ENCODE results near the gene AGRN.
"Not testable (repeated sequence)": the region's sequence is repeated elsewhere in the genome, so short reads cannot be mapped to it uniquely, and the experiment has no call there.

GRCh38 chr1:1018321-1018685 is 1.6 kb upstream of the AGRN start:
- not testable (repeated sequence) for TF ChIP-seq CTCF, POLR2A (IDR thresholded peaks at IDR 0.05)

All from thyroid gland (tissue), 4 donors.